Measurements from ENCODE around the gene CTIF.
"Not testable (repeated sequence)": the region's sequence is repeated elsewhere in the genome, so short reads cannot be mapped to it uniquely, and the experiment has no call there.

The CTIF gene

DNA sequence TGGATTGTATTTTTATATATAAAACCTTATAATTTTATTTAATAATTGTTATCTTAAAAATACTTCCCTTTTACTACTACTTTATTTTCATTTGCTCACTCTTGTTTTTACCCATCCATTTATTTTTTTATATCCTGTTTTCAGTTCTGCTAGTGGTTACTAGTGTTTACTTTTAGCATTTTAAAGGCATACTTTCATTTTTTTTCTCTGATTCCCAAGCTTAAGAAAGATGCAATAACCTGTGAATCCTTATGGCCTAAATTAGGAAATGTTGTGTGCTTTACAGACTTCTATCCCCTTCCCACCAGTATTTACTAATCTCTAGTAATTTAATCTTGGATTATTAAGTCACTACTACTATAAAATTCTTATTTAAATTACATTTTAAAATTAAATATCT, 272.0 kb downstream of the CTIF start:
- H3K4me1 ChIP-seq (ENCODE audit: low read length): peaks cover 17% of the 10 kb centered on the region
- no peaks in the 10 kb centered on the region for H3K79me2 ChIP-seq (ENCODE audit: low read length)
- TF ChIP-seq, protein P1, sequence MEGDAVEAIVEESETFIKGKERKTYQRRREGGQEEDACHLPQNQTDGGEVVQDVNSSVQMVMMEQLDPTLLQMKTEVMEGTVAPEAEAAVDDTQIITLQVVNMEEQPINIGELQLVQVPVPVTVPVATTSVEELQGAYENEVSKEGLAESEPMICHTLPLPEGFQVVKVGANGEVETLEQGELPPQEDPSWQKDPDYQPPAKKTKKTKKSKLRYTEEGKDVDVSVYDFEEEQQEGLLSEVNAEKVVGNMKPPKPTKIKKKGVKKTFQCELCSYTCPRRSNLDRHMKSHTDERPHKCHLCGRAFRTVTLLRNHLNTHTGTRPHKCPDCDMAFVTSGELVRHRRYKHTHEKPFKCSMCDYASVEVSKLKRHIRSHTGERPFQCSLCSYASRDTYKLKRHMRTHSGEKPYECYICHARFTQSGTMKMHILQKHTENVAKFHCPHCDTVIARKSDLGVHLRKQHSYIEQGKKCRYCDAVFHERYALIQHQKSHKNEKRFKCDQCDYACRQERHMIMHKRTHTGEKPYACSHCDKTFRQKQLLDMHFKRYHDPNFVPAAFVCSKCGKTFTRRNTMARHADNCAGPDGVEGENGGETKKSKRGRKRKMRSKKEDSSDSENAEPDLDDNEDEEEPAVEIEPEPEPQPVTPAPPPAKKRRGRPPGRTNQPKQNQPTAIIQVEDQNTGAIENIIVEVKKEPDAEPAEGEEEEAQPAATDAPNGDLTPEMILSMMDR (IDR thresholded peaks at IDR 0.05; ENCODE audit: low read length): no peak
- no peak for TF ChIP-seq EZH2 (optimal IDR thresholded peaks at IDR 0.05; ENCODE audit: low read depth, low read length)
- TF ChIP-seq EZH2phosphoT487 (IDR thresholded peaks at IDR 0.05; ENCODE audit: low read length): no peak
- H3K27ac ChIP-seq (ENCODE audit: low read length): no peak overlapping the region
- no peak overlapping the region for H3K9ac ChIP-seq (ENCODE audit: low read length)
- H3K4me3 ChIP-seq (ENCODE audit: low read length): no peak overlapping the region
- H2AFZ ChIP-seq (ENCODE audit: low read length): no peak overlapping the region
- H3K27me3 ChIP-seq (replicated peaks; ENCODE audit: insufficient read depth, low read length): no peaks in the 10 kb centered on the region
- H4K20me1 ChIP-seq (ENCODE audit: insufficient read depth, low read length): no peaks in the 10 kb centered on the region
- peak overlapping the region; percentile 43 for H3K4me2 ChIP-seq (ENCODE audit: low read depth, low read length)
- H3K9me2 ChIP-seq (replicated peaks; ENCODE audit: insufficient read depth, low read length): no peaks in the 10 kb centered on the region
- no peaks in the 10 kb centered on the region for H3K9me3 ChIP-seq (replicated peaks; ENCODE audit: insufficient read depth, low read length)
- no peaks in the 10 kb centered on the region for H3K36me3 ChIP-seq (replicated peaks; ENCODE audit: insufficient read depth, low read length)
- peaks cover 8% of the 10 kb centered on the region; the same call in 1 of the 2 replicates for H3F3A ChIP-seq (ENCODE audit: insufficient read depth, low read length)
- no peak for DNase-seq

DNA sequence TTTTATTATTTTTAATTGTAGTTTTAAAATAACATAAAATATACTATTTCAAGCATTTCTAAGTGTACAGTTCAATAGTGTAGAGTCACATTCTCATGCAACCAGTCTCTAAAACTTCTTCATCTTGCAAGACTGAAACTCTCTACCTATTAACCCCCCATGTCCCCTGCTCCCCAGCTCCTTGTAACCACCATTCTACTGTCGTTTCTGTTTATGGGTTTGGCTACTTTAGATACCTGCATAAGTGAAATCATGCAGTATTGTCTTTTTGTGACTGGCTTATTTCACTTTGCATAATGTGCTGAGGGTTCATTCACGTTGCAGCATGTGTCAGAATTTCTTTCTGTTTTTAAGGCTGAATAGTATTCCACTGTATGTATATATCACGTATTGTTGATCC, 272.6 kb downstream of the CTIF start:
- Histone ChIP-seq H3K9me3 (replicated peaks; ENCODE audit: insufficient read depth, low read length) (no peaks in the 10 kb centered on the region), H3F3A (ENCODE audit: insufficient read depth, low read length) (peaks cover 8% of the 10 kb centered on the region; the same call in 1 of the 2 replicates), H3K27ac (ENCODE audit: low read length) (no peak overlapping the region), H4K20me1 (ENCODE audit: insufficient read depth, low read length) (no peaks in the 10 kb centered on the region), H3K9me2 (replicated peaks; ENCODE audit: insufficient read depth, low read length) (no peaks in the 10 kb centered on the region), H3K4me1 (ENCODE audit: low read length) (peaks cover 13% of the 10 kb centered on the region), H3K79me2 (ENCODE audit: low read length) (no peaks in the 10 kb centered on the region), H3K4me3 (ENCODE audit: low read length) (no peak overlapping the region), H3K27me3 (replicated peaks; ENCODE audit: insufficient read depth, low read length) (no peaks in the 10 kb centered on the region), H3K36me3 (replicated peaks; ENCODE audit: insufficient read depth, low read length) (no peaks in the 10 kb centered on the region), H3K4me2 (ENCODE audit: low read depth, low read length) (0 out of 2 replicates have a peak overlapping the region, but pooled peaks have one; percentile 16), H3K9ac (ENCODE audit: low read length) (no peak overlapping the region), H2AFZ (ENCODE audit: low read length) (no peak overlapping the region)
- TF ChIP-seq EZH2 (optimal IDR thresholded peaks at IDR 0.05; ENCODE audit: low read depth, low read length): no peak
- DNase-seq: peak; percentile 26

DNA sequence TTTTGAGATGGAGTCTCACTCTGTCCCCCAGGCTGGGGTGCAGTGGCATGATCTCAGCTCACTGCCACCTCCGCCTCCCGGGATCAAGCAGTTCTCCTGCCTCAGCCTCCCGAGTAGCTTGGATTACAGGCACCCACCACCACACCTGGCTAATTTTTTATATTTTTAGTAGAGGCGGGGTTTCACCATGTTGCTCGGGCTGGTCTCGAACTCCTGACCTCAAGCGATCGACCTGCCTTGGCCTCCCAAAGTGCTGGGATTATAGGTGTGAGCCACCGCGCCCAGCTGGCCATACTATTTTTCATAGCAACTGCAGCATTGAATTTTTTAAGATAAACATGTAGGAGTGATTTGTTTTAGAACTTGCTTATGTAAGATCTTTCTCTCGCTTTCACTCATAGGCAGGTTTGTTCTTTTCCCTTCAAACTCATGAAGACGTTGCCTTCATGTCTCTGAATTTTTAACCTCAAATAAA, 273.2 kb downstream of the CTIF start:
- not testable (repeated sequence) for H4K20me1 ChIP-seq (ENCODE audit: insufficient read depth, low read length); H3K79me2 ChIP-seq (ENCODE audit: low read length); H3K9me2 ChIP-seq (replicated peaks; ENCODE audit: insufficient read depth, low read length); H3K9me3 ChIP-seq (replicated peaks; ENCODE audit: insufficient read depth, low read length); H3K9ac ChIP-seq (ENCODE audit: low read length); H3K36me3 ChIP-seq (replicated peaks; ENCODE audit: insufficient read depth, low read length); H2AFZ ChIP-seq (ENCODE audit: low read length); H3K4me3 ChIP-seq (ENCODE audit: low read length); H3K4me2 ChIP-seq (ENCODE audit: low read depth, low read length); H3K27ac ChIP-seq (ENCODE audit: low read length); H3F3A ChIP-seq (ENCODE audit: insufficient read depth, low read length); H3K27me3 ChIP-seq (replicated peaks; ENCODE audit: insufficient read depth, low read length); H3K4me1 ChIP-seq (ENCODE audit: low read length); DNase-seq

DNA sequence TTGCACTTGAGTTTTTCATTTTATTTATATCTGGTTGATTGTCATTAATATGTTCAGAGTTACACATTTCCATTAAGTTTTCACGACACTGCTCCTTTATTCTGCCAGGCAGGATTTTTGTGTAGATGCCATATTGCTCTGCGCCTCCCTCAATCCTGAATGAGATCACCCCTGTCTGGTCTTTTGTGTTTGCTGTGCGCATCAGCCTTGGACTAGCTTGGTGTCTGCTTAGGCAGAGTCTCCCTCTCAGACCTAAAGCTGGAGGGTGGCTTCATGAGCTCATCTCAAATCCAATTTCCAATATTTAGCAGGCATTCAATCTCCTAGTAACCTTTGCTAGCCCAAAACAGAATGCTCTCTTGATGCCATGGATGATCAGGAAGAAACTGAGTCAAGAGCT, 274.5 kb downstream of the CTIF start:
- Histone ChIP-seq H3K36me3 (replicated peaks; ENCODE audit: insufficient read depth, low read length) (no peaks in the 10 kb centered on the region), H3K9ac (ENCODE audit: low read length) (no peak overlapping the region), H3K9me3 (replicated peaks; ENCODE audit: insufficient read depth, low read length) (no peaks in the 10 kb centered on the region), H3K79me2 (ENCODE audit: low read length) (no peaks in the 10 kb centered on the region), H3K9me2 (replicated peaks; ENCODE audit: insufficient read depth, low read length) (no peaks in the 10 kb centered on the region), H3K27me3 (replicated peaks; ENCODE audit: insufficient read depth, low read length) (no peaks in the 10 kb centered on the region), H3K4me3 (ENCODE audit: low read length) (no peak overlapping the region), H2AFZ (ENCODE audit: low read length) (no peak overlapping the region), H4K20me1 (ENCODE audit: insufficient read depth, low read length) (no peaks in the 10 kb centered on the region), H3F3A (ENCODE audit: insufficient read depth, low read length) (peaks cover 3% of the 10 kb centered on the region; the same call in 1 of the 2 replicates), H3K27ac (ENCODE audit: low read length) (no peak overlapping the region), H3K4me2 (ENCODE audit: low read depth, low read length) (no peak overlapping the region), H3K4me1 (ENCODE audit: low read length) (0 out of 2 replicates have a peak, but pooled peaks cover 4% of the 10 kb centered on the region)
- no peak for DNase-seq
- TF ChIP-seq, protein P1 (IDR thresholded peaks at IDR 0.05; ENCODE audit: low read length): no peak
- TF ChIP-seq EZH2 (optimal IDR thresholded peaks at IDR 0.05; ENCODE audit: low read depth, low read length) (no peak), EZH2phosphoT487 (IDR thresholded peaks at IDR 0.05; ENCODE audit: low read length) (no peak)

Measured in MM.1S (cell line).